ENCODE measurements around the gene MYO7A. TPM values are rescaled to one million over a fixed set of nuclear protein-coding genes. Genes with fewer than 3 reads are reported as not detected.

MYO7A gene
- total and polyA plus RNA-seq, 2 donors (not counting 3 experiments of a cell fraction or from before 2014, with no cell fraction given), result 1.3 to 3.6 TPM

DNA sequence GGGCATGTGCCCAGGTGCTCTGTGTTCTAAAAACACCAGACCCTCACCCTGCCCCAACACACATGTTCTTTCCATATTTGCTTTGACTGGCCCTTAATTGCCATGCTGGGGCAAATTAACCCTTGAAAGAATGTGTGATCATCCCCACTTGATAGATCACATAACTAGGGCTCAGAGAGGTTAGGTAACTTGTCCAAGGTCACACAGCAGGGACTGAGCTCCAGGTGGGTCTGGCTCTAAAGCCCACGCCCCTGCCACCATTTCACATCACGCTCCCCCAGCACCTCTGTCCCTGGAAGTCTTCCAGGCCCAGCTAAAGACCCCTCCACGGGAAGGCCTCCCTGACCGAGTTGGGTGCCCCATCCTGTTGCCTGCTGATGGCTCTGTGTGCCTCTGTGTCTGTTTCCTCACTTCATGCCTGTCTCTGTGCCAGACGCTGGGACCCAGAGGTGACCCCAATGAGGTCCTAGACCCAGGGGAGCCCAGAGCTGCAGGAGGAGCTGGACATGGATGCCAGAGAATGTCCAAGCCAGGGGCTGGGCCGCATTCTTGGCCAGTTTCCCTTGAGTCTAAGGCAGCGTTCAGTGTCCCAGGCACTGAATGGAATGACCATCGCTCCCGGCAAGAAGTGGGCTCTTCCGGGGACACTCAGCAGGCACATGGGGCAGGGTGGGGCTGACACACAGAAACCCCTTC lies 79.7 kb downstream of the MYO7A start:
- H3K9me1 ChIP-seq (replicated peaks; ENCODE audit: control insufficient read depth, extremely low read depth, insufficient read depth, low read length), result no peaks in the 10 kb centered on the region
- no TSS peak for BruUV-seq (replicated peaks)
- no peaks in the 10 kb centered on the region for H3K4me1 ChIP-seq (ENCODE audit: control insufficient read depth, extremely low read depth, insufficient read depth, low read length)
- H3K9me3 ChIP-seq (replicated peaks; ENCODE audit: control insufficient read depth, insufficient read depth, low read length), result no peaks in the 10 kb centered on the region
- DNase-seq (ENCODE audit: low read depth, low spot score) (no peak), FAIRE-seq (no peak)
- H3K79me2 ChIP-seq (ENCODE audit: control insufficient read depth, insufficient read depth, low read length), result no peaks in the 10 kb centered on the region
- dilution Hi-C loops (cut with MboI; ENCODE audit: extremely low pct_ligation_motif_present, low sequenced_read_pairs), result no loop called here
- H3K36me3 ChIP-seq (ENCODE audit: control insufficient read depth in 2 of 2, extremely low read depth in 1 of 2, insufficient read depth in 2 of 2, low read length in 2 of 2), result no peaks in the 10 kb centered on the region
- H3K27me3 ChIP-seq (ENCODE audit: control insufficient read depth in 2 of 2, insufficient read depth in 2 of 2, low read length in 2 of 2), result no peaks in the 10 kb centered on the region
- CTCF ChIA-PET, result interaction anchor here (1.0 to 1.5 kb wide), 2 partner anchors 340 to 370 kb away, joined by 3 read pairs; no protein-coding TSS in a partner anchor
- POLR2A ChIA-PET, result no interaction called here
- H3K27ac ChIP-seq (ENCODE audit: insufficient read depth, low read depth, low read length), result no peak overlapping the region
- TF ChIP-seq MYC (IDR thresholded peaks at IDR 0.05; ENCODE audit: low read depth, low read length), result no peak
- TF ChIP-seq, protein P1, sequence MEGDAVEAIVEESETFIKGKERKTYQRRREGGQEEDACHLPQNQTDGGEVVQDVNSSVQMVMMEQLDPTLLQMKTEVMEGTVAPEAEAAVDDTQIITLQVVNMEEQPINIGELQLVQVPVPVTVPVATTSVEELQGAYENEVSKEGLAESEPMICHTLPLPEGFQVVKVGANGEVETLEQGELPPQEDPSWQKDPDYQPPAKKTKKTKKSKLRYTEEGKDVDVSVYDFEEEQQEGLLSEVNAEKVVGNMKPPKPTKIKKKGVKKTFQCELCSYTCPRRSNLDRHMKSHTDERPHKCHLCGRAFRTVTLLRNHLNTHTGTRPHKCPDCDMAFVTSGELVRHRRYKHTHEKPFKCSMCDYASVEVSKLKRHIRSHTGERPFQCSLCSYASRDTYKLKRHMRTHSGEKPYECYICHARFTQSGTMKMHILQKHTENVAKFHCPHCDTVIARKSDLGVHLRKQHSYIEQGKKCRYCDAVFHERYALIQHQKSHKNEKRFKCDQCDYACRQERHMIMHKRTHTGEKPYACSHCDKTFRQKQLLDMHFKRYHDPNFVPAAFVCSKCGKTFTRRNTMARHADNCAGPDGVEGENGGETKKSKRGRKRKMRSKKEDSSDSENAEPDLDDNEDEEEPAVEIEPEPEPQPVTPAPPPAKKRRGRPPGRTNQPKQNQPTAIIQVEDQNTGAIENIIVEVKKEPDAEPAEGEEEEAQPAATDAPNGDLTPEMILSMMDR (IDR thresholded peaks at IDR 0.05; ENCODE audit: extremely low read depth in 1 of 2, insufficient read depth in 1 of 2, low read depth in 1 of 2, low read length in 2 of 2), result no peak
- TF ChIP-seq EZH2 (IDR thresholded peaks at IDR 0.05; ENCODE audit: borderline replicate concordance, low read depth, low read length, severe bottlenecking), result no peak
- no peak for TF ChIP-seq POLR2A (IDR thresholded peaks at IDR 0.05; ENCODE audit: low read depth, low read length)
- no peak for TF ChIP-seq GATA2 (IDR thresholded peaks at IDR 0.05; ENCODE audit: insufficient read depth, insufficient read length, low read depth, low read length)
- no peak for TF ChIP-seq FOS (IDR thresholded peaks at IDR 0.05; ENCODE audit: borderline replicate concordance, insufficient read depth, low read length)
- no peak for TF ChIP-seq JUN (IDR thresholded peaks at IDR 0.05; ENCODE audit: borderline replicate concordance, insufficient read depth, insufficient read length, low read depth)
- TF ChIP-seq POLR2AphosphoS5 (IDR thresholded peaks at IDR 0.05; ENCODE audit: insufficient read depth, low read depth, low read length), result no peak
- TF ChIP-seq, protein P2, sequence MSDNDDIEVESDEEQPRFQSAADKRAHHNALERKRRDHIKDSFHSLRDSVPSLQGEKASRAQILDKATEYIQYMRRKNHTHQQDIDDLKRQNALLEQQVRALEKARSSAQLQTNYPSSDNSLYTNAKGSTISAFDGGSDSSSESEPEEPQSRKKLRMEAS (IDR thresholded peaks at IDR 0.05; ENCODE audit: insufficient read depth, insufficient read length), result no peak
- intact Hi-C loops (cut with micrococcal nuclease), result no loop called here
- H4K20me1 ChIP-seq (replicated peaks; ENCODE audit: control insufficient read depth, extremely low read depth, insufficient read depth, low read length), result no peaks in the 10 kb centered on the region
- H2AFZ ChIP-seq (ENCODE audit: low read depth, low read length), result no peak overlapping the region
- H3K9ac ChIP-seq (replicated peaks; ENCODE audit: extremely low read depth, insufficient read depth, low read length), result no peak overlapping the region
- H3K4me2 ChIP-seq (ENCODE audit: insufficient read depth, low read length), result no peak overlapping the region
- no peak overlapping the region for H3K4me3 ChIP-seq (replicated peaks in 1 of 3; ENCODE audit: insufficient read depth in 1 of 3, low read depth in 1 of 3, low read length in 3 of 3)

Measured in endothelial cell of umbilical vein (primary cell).